Stimulated activated CD8-positive, alpha-beta memory T cell treated with anti-CD3 and anti-CD28 coated beads, Interleukin-7, amount 100 ng/mL, for 24 hours (primary cell): ENCODE measurements around the gene CDK19.

Experiments used
- DNase-seq: peaks from one replicate; pipeline ENCODE4 v3.0.0-alpha.2; 2020; ENCODE audit warnings: low read depth

The CDK19 gene

GRCh38 chr6:110658631-110659211 is 156.5 kb downstream of the CDK19 start:
- DNase-seq, result no peak

- DNase-seq, result no peak
Observed at GRCh38 chr6:110656492-110656891, 158.8 kb downstream of the CDK19 start.

- no peak for DNase-seq
Observed at GRCh38 chr6:110655821-110656220, 159.4 kb downstream of the CDK19 start.

- no peak for DNase-seq
Observed at GRCh38 chr6:110654096-110654820, 161.0 kb downstream of the CDK19 start.

- no peak for DNase-seq
Observed at GRCh38 chr6:110653381-110653780, 161.9 kb downstream of the CDK19 start.

- DNase-seq, result no peak
Observed at GRCh38 chr6:110652520-110652919, 162.7 kb downstream of the CDK19 start.

- no peak for DNase-seq
Observed at GRCh38 chr6:110650755-110651154, 164.5 kb downstream of the CDK19 start.

- DNase-seq, result no peak
Observed at GRCh38 chr6:110649704-110650103, 165.6 kb downstream of the CDK19 start.

- no peak for DNase-seq
Observed at GRCh38 chr6:110646951-110647910, 168.0 kb downstream of the CDK19 start.

- DNase-seq, result no peak
Observed at GRCh38 chr6:110646419-110646698, 168.9 kb downstream of the CDK19 start.

- no peak for DNase-seq
Observed at GRCh38 chr6:110645685-110646418, 169.4 kb downstream of the CDK19 start.

GRCh38 chr6:110643175-110643574 is 172.1 kb downstream of the CDK19 start:
- no peak for DNase-seq

GRCh38 chr6:110642711-110643110 is 172.6 kb downstream of the CDK19 start:
- DNase-seq, result no peak

GRCh38 chr6:110636781-110637180 is 178.5 kb downstream of the CDK19 start:
- DNase-seq, result no peak

GRCh38 chr6:110635096-110635495 is 180.2 kb downstream of the CDK19 start:
- no peak for DNase-seq

GRCh38 chr6:110633731-110634213 is 181.5 kb downstream of the CDK19 start:
- no peak for DNase-seq

GRCh38 chr6:110629153-110629552 is 186.1 kb downstream of the CDK19 start:
- no peak for DNase-seq

- DNase-seq, result no peak
Observed at GRCh38 chr6:110628330-110628729, 186.9 kb downstream of the CDK19 start.

- DNase-seq, result no peak
Observed at GRCh38 chr6:110626442-110626841, 188.8 kb downstream of the CDK19 start.

- no peak for DNase-seq
Observed at GRCh38 chr6:110625883-110626282, 189.4 kb downstream of the CDK19 start.

GRCh38 chr6:110622912-110623578 is 192.2 kb downstream of the CDK19 start:
- no peak for DNase-seq

GRCh38 chr6:110621061-110621460 is 194.2 kb downstream of the CDK19 start:
- DNase-seq, result no peak
